GM23338 (cell line): ENCODE measurements around the gene POU2F3. TPM values are rescaled to one million over a fixed set of nuclear protein-coding genes. Genes with fewer than 3 reads are reported as not detected.

Experiments
- ATAC-seq: fragments of 200-7000 bp; cut with Tn5 transposase; 3 replicates; pipeline ENCODE4 v1.9.1; 2020
- DNase-seq: peaks from one replicate; pipeline ENCODE4 v3.0.0-alpha.2; 2015; ENCODE audit warnings: low spot score
- H2AFZ ChIP-seq: fragments of 200-600 bp; sonication (generic); 2 replicates; pipeline ENCODE4 v1.8.0; 2016; ENCODE audit warnings: antibody characterized with exemption, mild to moderate bottlenecking, moderate library complexity
- H3F3A ChIP-seq: fragments of 200-600 bp; sonication (generic); replicated peaks from 2 replicates; pipeline ENCODE4 v1.8.0; 2017; ENCODE audit warnings: antibody characterized with exemption, mixed run types, low read depth
- H3K27ac ChIP-seq: fragments of 200-600 bp; sonication (generic); 2 replicates; pipeline ENCODE4 v1.6.1; 2016; ENCODE audit warnings: low read depth
- H3K27me3 ChIP-seq: fragments of 200-600 bp; sonication (generic); 2 replicates; pipeline ENCODE4 v1.8.0; 2016; ENCODE audit warnings: mild to moderate bottlenecking, mixed run types, moderate library complexity; ENCODE audit not compliant: insufficient read depth
- H3K36me3 ChIP-seq: fragments of 200-600 bp; sonication (generic); 2 replicates; pipeline ENCODE4 v1.8.0; 2016; ENCODE audit warnings: mild to moderate bottlenecking; ENCODE audit not compliant: insufficient read depth
- H3K4me1 ChIP-seq: fragments of 200-600 bp; sonication (generic); 2 replicates; pipeline ENCODE4 v1.8.0; 2016; ENCODE audit warnings: mild to moderate bottlenecking, moderate library complexity; ENCODE audit not compliant: insufficient read depth
- H3K4me2 ChIP-seq: fragments of 200-600 bp; sonication (generic); 2 replicates; pipeline ENCODE4 v1.7.1; 2017; ENCODE audit warnings: mixed run types
- H3K4me3 ChIP-seq: fragments of 200-600 bp; sonication (generic); 2 replicates; pipeline ENCODE4 v1.6.1; 2016; ENCODE audit warnings: mixed run types
- H3K79me2 ChIP-seq: fragments of 200-600 bp; sonication (generic); replicated peaks from 2 replicates; pipeline ENCODE4 v1.8.0; 2017; ENCODE audit warnings: mild to moderate bottlenecking; ENCODE audit not compliant: insufficient read depth
- H3K9me2 ChIP-seq: fragments of 200-600 bp; sonication (generic); 2 replicates; pipeline ENCODE4 v1.8.0; 2017; ENCODE audit not compliant: insufficient read depth
- H4K20me1 ChIP-seq: fragments of 200-600 bp; sonication (generic); replicated peaks from 2 replicates; pipeline ENCODE4 v1.8.0; 2017; ENCODE audit warnings: mild to moderate bottlenecking; ENCODE audit not compliant: insufficient read depth
- H3K27ac Mint-ChIP-seq: 2 replicates; pipeline ENCODE4 v1.8.0; 2020; ENCODE audit warnings: inconsistent platforms, mild to moderate bottlenecking, moderate library complexity, mixed read lengths
- H3K27me3 Mint-ChIP-seq: 3 replicates; pipeline ENCODE4 v1.8.0; 2022; ENCODE audit warnings: low read depth, mild to moderate bottlenecking, moderate library complexity, mixed read lengths, inconsistent platforms; ENCODE audit not compliant: insufficient read depth, poor library complexity
- H3K36me3 Mint-ChIP-seq: 3 replicates; pipeline ENCODE4 v1.8.0; 2021; ENCODE audit warnings: low read depth, mild to moderate bottlenecking, inconsistent platforms, moderate library complexity, mixed read lengths
- H3K4me1 Mint-ChIP-seq: 3 replicates; pipeline ENCODE4 v1.8.0; 2020; ENCODE audit warnings: mild to moderate bottlenecking, inconsistent platforms, mixed read lengths
- H3K4me3 Mint-ChIP-seq: 3 replicates; pipeline ENCODE4 v1.8.0; 2021; ENCODE audit warnings: moderate library complexity, mild to moderate bottlenecking, inconsistent platforms, mixed read lengths
- H3K9me3 Mint-ChIP-seq: 3 replicates; pipeline ENCODE4 v1.8.0; 2020; ENCODE audit warnings: moderate library complexity, mild to moderate bottlenecking, inconsistent platforms, mixed read lengths
- CREB1 ChIP-seq: fragments of 250-450 bp; sonication (Bioruptor Pico); IDR thresholded peaks from 2 replicates; pipeline ENCODE4 v1.5.0; 2020; ENCODE audit warnings: low read depth, mild to moderate bottlenecking, moderate library complexity
- CTCF ChIP-seq, 2 experiments: fragments of 200-600 bp in 1 of 2; sonication (generic) in 1 of 2; conservative IDR thresholded peaks; 2 replicates each; pipeline versions ENCODE4 v1.5.1 to v1.6.1; 2016 to 2017; ENCODE audit warnings: antibody characterized with exemption in 2 of 2, low read depth in 2 of 2, mild to moderate bottlenecking in 2 of 2, moderate library complexity in 1 of 2
- ETS1 ChIP-seq: IDR thresholded peaks from 2 replicates; pipeline ENCODE4 v1.6.1; 2016; ENCODE audit warnings: antibody characterized with exemption
- EZH2phosphoT487 ChIP-seq: fragments of 200-600 bp; sonication (generic); IDR thresholded peaks from one replicate; pipeline ENCODE4 v1.8.1; 2018; ENCODE audit warnings: antibody characterized with exemption; ENCODE audit not compliant: unreplicated experiment
- JUNB ChIP-seq: IDR thresholded peaks from one replicate; pipeline ENCODE4 v1.6.1; 2016; ENCODE audit warnings: antibody characterized with exemption; ENCODE audit not compliant: unreplicated experiment
- STAT1 ChIP-seq: IDR thresholded peaks from one replicate; pipeline ENCODE4 v1.6.1; 2016; ENCODE audit warnings: antibody characterized with exemption; ENCODE audit not compliant: unreplicated experiment
- ZNF114 ChIP-seq: fragments of 250-450 bp; sonication (Bioruptor Pico); IDR thresholded peaks from 2 replicates; pipeline ENCODE4 v1.5.0; 2020; ENCODE audit warnings: mild to moderate bottlenecking, moderate library complexity
- ZNF331 ChIP-seq: fragments of 250-450 bp; sonication (Bioruptor Pico); IDR thresholded peaks from 2 replicates; pipeline ENCODE4 v1.5.0; 2020; ENCODE audit warnings: low read depth, mild to moderate bottlenecking, moderate library complexity
- polyA plus RNA-seq: library from polyadenylated mRNA; unstranded; fragments of >200 nt; fragmentation: Nextera tagmentation; extraction: Ambion mirVana; gene quantifications from 2 replicates; pipeline ENCODE4 v1.2.1, GENCODE V29; 2016
- total RNA-seq: library from RNA; depleted of rRNA; stranded (reverse); fragments of >200 nt; shearing (Covaris generic); gene quantifications from 2 replicates; pipeline ENCODE4 v1.2.3, GENCODE V29; 2014
- TF ChIP-seq, protein P1 (sequence below): IDR thresholded peaks from one replicate; pipeline ENCODE4 v1.6.1; 2018; ENCODE audit warnings: antibody characterized with exemption; ENCODE audit not compliant: unreplicated experiment

POU2F3 gene
- total and polyA plus RNA-seq, 2 experiments from 2014 or later: 0.45 to 0.79 TPM

- TF ChIP-seq, protein P1, sequence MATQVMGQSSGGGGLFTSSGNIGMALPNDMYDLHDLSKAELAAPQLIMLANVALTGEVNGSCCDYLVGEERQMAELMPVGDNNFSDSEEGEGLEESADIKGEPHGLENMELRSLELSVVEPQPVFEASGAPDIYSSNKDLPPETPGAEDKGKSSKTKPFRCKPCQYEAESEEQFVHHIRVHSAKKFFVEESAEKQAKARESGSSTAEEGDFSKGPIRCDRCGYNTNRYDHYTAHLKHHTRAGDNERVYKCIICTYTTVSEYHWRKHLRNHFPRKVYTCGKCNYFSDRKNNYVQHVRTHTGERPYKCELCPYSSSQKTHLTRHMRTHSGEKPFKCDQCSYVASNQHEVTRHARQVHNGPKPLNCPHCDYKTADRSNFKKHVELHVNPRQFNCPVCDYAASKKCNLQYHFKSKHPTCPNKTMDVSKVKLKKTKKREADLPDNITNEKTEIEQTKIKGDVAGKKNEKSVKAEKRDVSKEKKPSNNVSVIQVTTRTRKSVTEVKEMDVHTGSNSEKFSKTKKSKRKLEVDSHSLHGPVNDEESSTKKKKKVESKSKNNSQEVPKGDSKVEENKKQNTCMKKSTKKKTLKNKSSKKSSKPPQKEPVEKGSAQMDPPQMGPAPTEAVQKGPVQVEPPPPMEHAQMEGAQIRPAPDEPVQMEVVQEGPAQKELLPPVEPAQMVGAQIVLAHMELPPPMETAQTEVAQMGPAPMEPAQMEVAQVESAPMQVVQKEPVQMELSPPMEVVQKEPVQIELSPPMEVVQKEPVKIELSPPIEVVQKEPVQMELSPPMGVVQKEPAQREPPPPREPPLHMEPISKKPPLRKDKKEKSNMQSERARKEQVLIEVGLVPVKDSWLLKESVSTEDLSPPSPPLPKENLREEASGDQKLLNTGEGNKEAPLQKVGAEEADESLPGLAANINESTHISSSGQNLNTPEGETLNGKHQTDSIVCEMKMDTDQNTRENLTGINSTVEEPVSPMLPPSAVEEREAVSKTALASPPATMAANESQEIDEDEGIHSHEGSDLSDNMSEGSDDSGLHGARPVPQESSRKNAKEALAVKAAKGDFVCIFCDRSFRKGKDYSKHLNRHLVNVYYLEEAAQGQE: no peak
- TF ChIP-seq JUNB (no peak), CREB1 (CRISPR knock-in tag) (no peak)
These were observed 114.1 kb downstream of the POU2F3 start (continued) for GRCh38 chr11:120354068-120354467.

DNA sequence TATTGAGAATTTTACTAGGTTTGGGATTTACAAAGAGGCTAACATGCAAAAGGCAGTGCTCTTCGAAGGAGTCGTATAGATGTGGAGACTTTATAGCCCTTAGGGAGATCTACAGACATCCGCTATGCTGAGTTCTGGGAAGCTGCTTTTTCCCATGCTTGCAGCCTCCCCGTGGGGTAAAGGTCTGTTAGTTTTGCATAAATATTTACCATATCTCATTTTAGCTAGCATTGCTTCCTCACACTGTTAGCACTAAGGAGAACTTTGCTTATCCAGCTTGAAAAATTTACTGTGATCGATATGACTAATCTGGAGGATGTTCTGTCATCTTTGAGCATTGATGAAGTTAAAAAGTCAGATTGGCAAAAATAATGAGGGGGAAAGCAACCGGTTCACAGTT, 114.8 kb downstream of the POU2F3 start:
- H3F3A ChIP-seq: no peaks in the 10 kb centered on the region
- no peak overlapping the region for H3K4me2 ChIP-seq
- H4K20me1 ChIP-seq: no peaks in the 10 kb centered on the region; the same call in 1 of the 2 replicates
- peaks cover 4% of the 10 kb centered on the region; the same call in 2 of the 3 replicates for H3K36me3 Mint-ChIP-seq
- ATAC-seq (peak; percentile 54), DNase-seq (no peak)
- H2AFZ ChIP-seq: no peak overlapping the region
- H3K27ac Mint-ChIP-seq: no peak overlapping the region; the same call in 1 of the 2 replicates
- H3K27ac ChIP-seq: no peak overlapping the region
- no peak overlapping the region for H3K4me3 ChIP-seq
- H3K79me2 ChIP-seq: peaks cover 90% of the 10 kb centered on the region
- TF ChIP-seq ETS1 (no peak), JUNB (no peak), EZH2phosphoT487 (no peak), CTCF (conservative IDR thresholded peaks at IDR 0.05; ENCODE audit: low read depth in 2 of 2) (no peak), ZNF114 (CRISPR knock-in tag) (no peak), ZNF331 (CRISPR knock-in tag) (no peak), STAT1 (no peak)
- TF ChIP-seq, protein P1: no peak
- peaks cover 8% of the 10 kb centered on the region; the same call in 1 of the 2 replicates for H3K9me2 ChIP-seq
- peaks cover 25% of the 10 kb centered on the region for H3K4me1 Mint-ChIP-seq
- no peaks in the 10 kb centered on the region for H3K4me1 ChIP-seq
- peaks cover under 1% of the 10 kb centered on the region; the same call in 1 of the 3 replicates for H3K9me3 Mint-ChIP-seq
- H3K36me3 ChIP-seq: no peaks in the 10 kb centered on the region
- H3K27me3 Mint-ChIP-seq: peaks cover 2% of the 10 kb centered on the region
- H3K27me3 ChIP-seq: no peaks in the 10 kb centered on the region
- H3K4me3 Mint-ChIP-seq: no peak overlapping the region
